ENCODE results near the gene TRPC4AP.

DNA sequence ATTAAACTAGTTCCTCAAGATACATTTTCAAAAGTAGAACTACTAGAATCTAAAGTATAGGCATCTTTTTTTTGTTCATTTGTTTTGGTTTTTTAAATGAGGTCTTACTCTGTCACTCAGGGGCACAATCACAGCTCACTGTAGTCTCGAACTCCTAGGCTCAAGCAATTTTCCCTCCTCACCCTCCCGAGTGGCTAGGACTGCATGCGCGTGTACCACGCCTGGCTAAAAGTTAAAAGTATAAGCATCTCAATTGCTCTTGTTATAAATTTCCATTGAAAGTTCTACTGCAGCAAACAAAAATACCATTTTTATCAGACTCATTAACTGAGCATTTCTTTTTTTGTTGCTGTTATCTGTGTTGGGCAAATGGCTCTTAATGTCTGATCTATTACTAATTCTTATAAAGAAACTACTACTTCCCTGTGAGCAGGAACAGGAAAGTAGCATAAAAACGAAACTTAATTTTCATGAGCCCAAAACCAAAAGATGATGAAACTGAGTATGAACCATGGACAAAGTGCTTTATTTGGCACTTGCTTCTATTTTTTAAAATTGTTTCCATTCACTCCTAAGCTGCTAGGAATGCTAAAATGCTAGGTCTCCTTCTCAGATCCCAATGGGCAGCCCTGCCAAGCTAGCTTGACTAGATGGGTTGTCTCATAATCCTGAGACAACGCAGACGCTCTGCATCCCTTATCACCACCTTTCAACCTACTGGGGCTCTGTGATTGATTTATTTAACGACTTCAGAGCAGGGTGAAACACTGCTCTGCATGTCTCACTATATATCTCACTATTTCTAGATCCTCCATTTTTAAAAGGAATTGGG, 36.9 kb downstream of the TRPC4AP start:
- TF ChIP-seq, protein P1, sequence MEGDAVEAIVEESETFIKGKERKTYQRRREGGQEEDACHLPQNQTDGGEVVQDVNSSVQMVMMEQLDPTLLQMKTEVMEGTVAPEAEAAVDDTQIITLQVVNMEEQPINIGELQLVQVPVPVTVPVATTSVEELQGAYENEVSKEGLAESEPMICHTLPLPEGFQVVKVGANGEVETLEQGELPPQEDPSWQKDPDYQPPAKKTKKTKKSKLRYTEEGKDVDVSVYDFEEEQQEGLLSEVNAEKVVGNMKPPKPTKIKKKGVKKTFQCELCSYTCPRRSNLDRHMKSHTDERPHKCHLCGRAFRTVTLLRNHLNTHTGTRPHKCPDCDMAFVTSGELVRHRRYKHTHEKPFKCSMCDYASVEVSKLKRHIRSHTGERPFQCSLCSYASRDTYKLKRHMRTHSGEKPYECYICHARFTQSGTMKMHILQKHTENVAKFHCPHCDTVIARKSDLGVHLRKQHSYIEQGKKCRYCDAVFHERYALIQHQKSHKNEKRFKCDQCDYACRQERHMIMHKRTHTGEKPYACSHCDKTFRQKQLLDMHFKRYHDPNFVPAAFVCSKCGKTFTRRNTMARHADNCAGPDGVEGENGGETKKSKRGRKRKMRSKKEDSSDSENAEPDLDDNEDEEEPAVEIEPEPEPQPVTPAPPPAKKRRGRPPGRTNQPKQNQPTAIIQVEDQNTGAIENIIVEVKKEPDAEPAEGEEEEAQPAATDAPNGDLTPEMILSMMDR (IDR thresholded peaks at IDR 0.05 in 4 of 5, conservative IDR thresholded peaks at IDR 0.05 in 1 of 5), result no peak
- no peak for TF ChIP-seq POLR2A (IDR thresholded peaks at IDR 0.05)

All from gastrocnemius medialis (tissue), 4 donors.